Loucy (cell line): ENCODE results near the gene PRB2.
"Not testable (repeated sequence)": the region's sequence is repeated elsewhere in the genome, so short reads cannot be mapped to it uniquely, and the experiment has no call there.

ENCODE experiments used
- CTCF ChIP-seq: fragments of 200-600 bp; sonication (generic); conservative IDR thresholded peaks from 2 replicates; pipeline ENCODE4 v1.5.1; 2014; ENCODE audit warnings: mild to moderate bottlenecking, antibody characterized with exemption, low read length
- EZH2phosphoT487 ChIP-seq: fragments of 200-600 bp; IDR thresholded peaks from 2 replicates; pipeline ENCODE4 v1.6.1; 2018; ENCODE audit warnings: antibody characterized with exemption, mild to moderate bottlenecking, moderate library complexity, borderline replicate concordance

GRCh38 chr12:11360205-11360883 is 35.0 kb downstream of the PRB2 start:
- TF ChIP-seq CTCF, EZH2phosphoT487: not testable (repeated sequence)
